ENCODE data around the gene EZH1.

Gene EZH1

GRCh38 chr17:42687707-42688320 lies 57.0 kb downstream of the EZH1 start:
- no peaks in the 10 kb centered on the region for H3K36me3 Mint-ChIP-seq (ENCODE audit: low read depth)

DNA sequence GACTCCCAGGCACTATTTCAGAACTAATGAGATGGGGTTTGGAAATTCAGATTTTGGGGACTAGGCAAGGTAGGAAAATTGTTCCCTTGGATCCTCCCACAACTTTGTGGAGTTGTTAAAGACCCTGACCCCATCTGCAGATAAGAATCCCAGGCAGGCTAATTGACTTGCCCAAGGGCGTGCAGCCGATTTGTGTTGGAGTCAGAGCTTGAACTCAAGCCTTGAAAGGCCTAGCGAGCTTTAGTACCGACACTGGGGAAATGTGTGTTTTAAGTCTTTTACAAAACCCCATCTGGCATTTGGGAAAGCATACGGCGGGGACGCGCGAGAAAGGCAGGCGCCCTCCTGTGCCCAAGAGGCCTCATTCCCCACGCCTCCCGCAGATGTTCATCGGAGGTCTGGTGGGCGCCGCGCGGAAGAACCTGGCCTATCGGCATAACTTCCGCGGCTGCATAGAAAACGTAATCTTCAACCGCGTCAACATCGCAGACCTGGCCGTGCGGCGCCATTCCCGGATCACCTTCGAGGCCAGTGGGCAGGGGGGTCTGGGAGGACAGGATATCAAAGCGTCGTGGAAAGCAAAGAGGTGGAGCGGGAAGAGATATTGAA lies 58.2 kb downstream of the EZH1 start:
- H3K4me3 Mint-ChIP-seq, result no peak overlapping the region
- H3K27ac Mint-ChIP-seq, result no peak overlapping the region
- no peaks in the 10 kb centered on the region for H3K9me3 Mint-ChIP-seq
- peaks cover 40% of the 10 kb centered on the region for H3K27me3 Mint-ChIP-seq (ENCODE audit: low read depth)
- H3K36me3 Mint-ChIP-seq (ENCODE audit: low read depth), result no peaks in the 10 kb centered on the region
- no peak for DNase-seq (ENCODE audit: low spot score)
- peaks cover 17% of the 10 kb centered on the region for H3K4me1 Mint-ChIP-seq (ENCODE audit: low read depth)

More at GRCh38 chr17:42687707-42688320, 57.0 kb downstream of the EZH1 start:
- no peaks in the 10 kb centered on the region for H3K9me3 Mint-ChIP-seq
- H3K4me3 Mint-ChIP-seq, result no peak overlapping the region
- peaks cover 7% of the 10 kb centered on the region for H3K4me1 Mint-ChIP-seq (ENCODE audit: low read depth)
- peaks cover 30% of the 10 kb centered on the region for H3K27me3 Mint-ChIP-seq (ENCODE audit: low read depth)
- DNase-seq (ENCODE audit: low spot score), result no peak
- H3K27ac Mint-ChIP-seq, result no peak overlapping the region

- H3K27me3 Mint-ChIP-seq (ENCODE audit: low read depth), result peaks cover 45% of the 10 kb centered on the region
- DNase-seq (ENCODE audit: low spot score), result no peak
- H3K9me3 Mint-ChIP-seq, result no peaks in the 10 kb centered on the region
- no peak overlapping the region for H3K4me3 Mint-ChIP-seq
- no peak overlapping the region for H3K27ac Mint-ChIP-seq
- H3K4me1 Mint-ChIP-seq (ENCODE audit: low read depth), result peaks cover 21% of the 10 kb centered on the region
- no peaks in the 10 kb centered on the region for H3K36me3 Mint-ChIP-seq (ENCODE audit: low read depth)
These were observed 59.0 kb downstream of the EZH1 start for GRCh38 chr17:42685831-42686230.

- no peak for DNase-seq (ENCODE audit: low spot score)
- H3K4me1 Mint-ChIP-seq (ENCODE audit: low read depth), result peaks cover 24% of the 10 kb centered on the region
- no peak overlapping the region for H3K27ac Mint-ChIP-seq
- H3K27me3 Mint-ChIP-seq (ENCODE audit: low read depth), result peaks cover 45% of the 10 kb centered on the region
- no peaks in the 10 kb centered on the region for H3K9me3 Mint-ChIP-seq
- H3K36me3 Mint-ChIP-seq (ENCODE audit: low read depth), result no peaks in the 10 kb centered on the region
- H3K4me3 Mint-ChIP-seq, result no peak overlapping the region
These were observed 59.8 kb downstream of the EZH1 start for GRCh38 chr17:42684929-42685556.

GRCh38 chr17:42683407-42684034 lies 61.3 kb downstream of the EZH1 start:
- Mint-ChIP-seq H3K36me3 (ENCODE audit: low read depth) (no peaks in the 10 kb centered on the region), H3K4me3 (peak overlapping the region; percentile 58), H3K27ac (no peak overlapping the region), H3K27me3 (ENCODE audit: low read depth) (peaks cover 46% of the 10 kb centered on the region), H3K9me3 (no peaks in the 10 kb centered on the region), H3K4me1 (ENCODE audit: low read depth) (peaks cover 34% of the 10 kb centered on the region)
- no peak for DNase-seq (ENCODE audit: low spot score)

GRCh38 chr17:42682722-42683403 lies 62.0 kb downstream of the EZH1 start:
- Mint-ChIP-seq H3K9me3 (no peaks in the 10 kb centered on the region), H3K4me1 (ENCODE audit: low read depth) (peaks cover 37% of the 10 kb centered on the region), H3K4me3 (peak overlapping the region; percentile 71), H3K36me3 (ENCODE audit: low read depth) (no peaks in the 10 kb centered on the region), H3K27ac (no peak overlapping the region), H3K27me3 (ENCODE audit: low read depth) (peaks cover 46% of the 10 kb centered on the region)
- DNase-seq (ENCODE audit: low spot score), result no peak

DNA sequence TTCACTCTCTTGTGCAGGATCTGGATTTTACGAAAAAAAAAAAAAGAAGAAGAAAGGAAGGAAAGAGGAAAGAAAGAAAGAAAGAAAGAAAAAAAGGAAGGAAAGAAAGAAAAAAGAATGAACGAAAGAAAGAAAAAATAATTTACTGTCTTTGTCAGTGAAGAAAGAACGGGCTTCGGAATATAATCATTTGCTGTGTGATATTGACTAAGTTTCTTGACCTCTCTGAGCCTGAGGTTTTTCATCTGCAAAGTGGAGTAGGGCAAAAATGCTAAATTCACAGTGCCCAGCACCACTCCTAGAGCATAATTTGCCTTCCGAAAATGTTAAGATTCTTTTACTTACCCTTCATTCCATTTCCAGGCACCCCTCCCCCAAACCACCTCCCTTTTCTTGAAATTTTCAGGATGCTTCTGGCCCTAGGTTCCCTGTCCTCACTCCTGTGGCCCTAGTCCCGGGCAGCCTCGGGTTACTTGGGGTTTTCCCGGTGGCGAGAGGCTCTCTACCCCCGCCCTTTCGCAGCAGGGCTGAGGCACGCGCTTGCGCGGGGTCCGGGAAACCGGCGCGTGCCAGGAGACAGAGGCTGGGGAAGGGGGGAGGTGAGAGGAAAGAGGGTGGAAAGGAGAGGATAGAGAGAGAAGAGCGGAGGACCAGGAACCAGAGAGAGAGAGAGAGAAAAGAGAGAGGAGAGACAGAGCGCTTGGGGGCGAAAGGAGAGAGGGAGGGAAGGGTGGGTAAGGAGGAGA lies 62.7 kb downstream of the EZH1 start, which contains the start of gene CNTNAP1:
Gene CNTNAP1, plus strand, starts transcription at position 556 of the 746 bp plus-strand sequence. CDS start 299 bp downstream, outside the sequence.
- peak within 1 kb of the TSS; percentile 71 for H3K4me3 Mint-ChIP-seq
- no peak for DNase-seq (ENCODE audit: low spot score)
- H3K27ac Mint-ChIP-seq, result peak within 1 kb of the TSS; percentile 45
- H3K4me1 Mint-ChIP-seq (ENCODE audit: low read depth), result peaks cover 43% of the 10 kb centered on the region
- H3K27me3 Mint-ChIP-seq (ENCODE audit: low read depth), result peaks cover 46% of the 10 kb centered on the region
- H3K9me3 Mint-ChIP-seq, result no peaks in the 10 kb centered on the region
- H3K36me3 Mint-ChIP-seq (ENCODE audit: low read depth), result no peaks in the 10 kb centered on the region

GRCh38 chr17:42680331-42680808 lies 64.5 kb downstream of the EZH1 start:
- DNase-seq (ENCODE audit: low spot score), result no peak
- Mint-ChIP-seq H3K4me1 (ENCODE audit: low read depth) (peaks cover 45% of the 10 kb centered on the region), H3K9me3 (no peaks in the 10 kb centered on the region), H3K36me3 (ENCODE audit: low read depth) (no peaks in the 10 kb centered on the region), H3K27me3 (ENCODE audit: low read depth) (peaks cover 46% of the 10 kb centered on the region), H3K4me3 (peak overlapping the region; percentile 26), H3K27ac (no peak overlapping the region)

DNA sequence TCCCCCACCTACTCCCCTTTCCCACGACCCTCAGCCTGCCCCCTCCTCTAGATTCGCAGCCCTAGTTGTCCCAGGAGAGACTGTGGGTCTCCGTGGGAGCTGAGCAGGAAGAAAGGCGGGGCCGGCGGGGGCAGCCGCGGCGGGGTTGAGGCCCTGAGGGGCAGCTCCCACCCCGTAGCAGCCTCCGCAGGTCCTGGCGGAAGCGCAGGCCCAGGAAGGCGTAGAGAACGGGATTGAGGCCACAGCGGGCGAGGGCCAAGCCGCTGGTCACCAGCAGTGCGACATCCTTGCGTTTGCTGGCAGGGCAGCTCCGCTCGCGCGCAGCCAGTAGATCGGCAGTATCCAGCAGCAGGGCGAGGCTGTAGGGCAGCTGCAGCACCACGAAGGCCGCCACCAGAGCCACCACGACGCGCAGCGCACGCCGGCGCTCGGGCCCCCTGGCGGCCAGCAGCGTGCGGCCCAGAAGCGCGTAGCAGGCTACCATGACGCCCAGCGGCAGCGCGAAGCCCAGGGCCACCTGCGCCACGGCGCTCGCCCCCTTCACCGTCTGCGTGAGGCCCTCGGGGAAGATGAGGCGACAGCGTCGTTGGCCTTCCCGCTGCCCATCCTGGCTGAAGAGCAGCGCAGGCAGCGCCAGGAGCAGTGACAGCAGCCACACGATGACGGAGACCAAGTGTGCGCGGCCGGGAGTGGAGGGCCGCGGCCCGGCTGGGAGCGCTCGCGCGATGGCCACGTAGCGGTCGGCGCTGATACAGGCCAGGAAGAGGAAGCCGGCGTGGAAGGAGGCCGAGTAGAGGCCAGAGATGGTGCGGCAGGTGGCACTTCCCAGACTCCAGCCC lies 65.1 kb downstream of the EZH1 start:
- H3K4me1 Mint-ChIP-seq (ENCODE audit: low read depth), result peaks cover 46% of the 10 kb centered on the region
- H3K36me3 Mint-ChIP-seq (ENCODE audit: low read depth), result no peaks in the 10 kb centered on the region
- peaks cover 51% of the 10 kb centered on the region for H3K27me3 Mint-ChIP-seq (ENCODE audit: low read depth)
- H3K4me3 Mint-ChIP-seq, result peak overlapping the region; percentile 73
- peak; percentile 77 for DNase-seq (ENCODE audit: low spot score)
- H3K27ac Mint-ChIP-seq, result peak overlapping the region; percentile 91
- H3K9me3 Mint-ChIP-seq, result no peaks in the 10 kb centered on the region

DNA sequence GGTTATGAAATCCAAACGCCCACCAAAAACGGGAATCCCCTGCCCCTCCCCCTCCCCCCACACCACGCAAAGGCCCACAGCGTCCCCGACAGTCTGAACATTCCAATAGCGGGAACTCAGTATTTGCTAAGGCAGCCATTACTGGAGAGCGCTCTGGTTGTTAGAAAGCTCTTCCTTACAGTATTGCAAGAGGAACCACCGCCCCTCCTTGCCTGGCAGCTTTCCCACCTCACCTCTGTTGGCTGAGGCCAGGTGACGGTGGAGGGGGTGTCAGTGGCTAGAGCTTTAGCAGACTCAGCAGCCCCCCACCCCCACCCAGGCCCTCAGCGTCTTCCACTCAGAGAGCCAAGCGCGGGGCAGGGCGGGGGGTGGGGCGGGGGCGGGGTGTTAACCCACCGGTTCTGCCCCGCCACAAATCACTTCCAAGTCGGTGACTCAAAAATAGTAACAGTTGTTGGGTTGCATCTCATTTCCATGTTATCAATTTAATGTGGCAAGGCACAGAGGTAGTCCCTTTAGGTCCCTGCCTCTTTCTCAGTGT lies 65.8 kb downstream of the EZH1 start:
- peaks cover 51% of the 10 kb centered on the region for H3K4me1 Mint-ChIP-seq (ENCODE audit: low read depth)
- peaks cover 52% of the 10 kb centered on the region for H3K27me3 Mint-ChIP-seq (ENCODE audit: low read depth)
- H3K9me3 Mint-ChIP-seq, result no peaks in the 10 kb centered on the region
- peak; percentile 29 for DNase-seq (ENCODE audit: low spot score)
- no peaks in the 10 kb centered on the region for H3K36me3 Mint-ChIP-seq (ENCODE audit: low read depth)
- H3K4me3 Mint-ChIP-seq, result peak overlapping the region; percentile 83
- peak overlapping the region; percentile 91 for H3K27ac Mint-ChIP-seq

DNA sequence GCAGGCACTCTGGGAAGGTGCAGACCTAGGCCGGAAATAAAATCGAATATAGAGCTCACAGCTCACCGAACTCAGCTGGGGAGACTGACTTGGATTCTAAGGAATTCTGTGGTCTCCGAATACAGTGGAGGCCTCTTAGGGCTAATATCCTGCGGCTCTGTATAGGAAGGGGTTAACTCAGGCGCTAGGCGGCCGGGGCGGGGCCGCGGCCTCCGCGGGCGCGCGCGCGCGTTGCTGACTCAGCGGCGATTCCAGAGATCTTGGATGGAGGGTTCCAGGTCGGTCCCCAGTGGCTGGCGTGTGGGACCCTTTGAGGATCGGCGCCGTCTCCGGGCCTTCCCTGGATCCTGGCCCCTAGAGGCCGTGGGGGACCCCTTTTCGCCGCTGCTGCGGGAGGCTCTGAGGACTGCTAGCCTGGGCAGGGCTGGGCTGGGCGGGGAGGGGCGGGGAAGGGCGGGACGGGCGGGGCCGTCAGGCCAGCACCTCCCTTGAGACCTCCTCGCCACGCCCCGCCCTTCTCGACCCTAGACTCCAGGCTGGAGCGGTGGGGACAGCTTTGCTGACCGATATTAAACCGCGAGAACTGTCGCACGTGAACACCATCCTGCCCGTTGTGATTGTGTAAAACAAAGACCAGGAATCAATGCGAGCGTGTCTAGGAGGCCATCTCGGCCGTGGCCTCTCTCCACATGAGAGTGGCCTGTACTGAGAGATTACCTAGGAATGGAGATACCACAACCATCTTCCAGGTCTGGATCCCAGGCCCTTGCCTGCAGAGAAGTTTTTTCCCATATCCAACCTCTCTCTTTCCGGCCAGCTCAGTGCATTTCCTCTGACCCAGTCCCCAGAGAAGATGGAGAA lies 66.7 kb downstream of the EZH1 start:
- Mint-ChIP-seq H3K27me3 (ENCODE audit: low read depth) (peaks cover 46% of the 10 kb centered on the region), H3K27ac (peak overlapping the region; percentile 91), H3K4me3 (peak overlapping the region; percentile 84), H3K9me3 (no peaks in the 10 kb centered on the region), H3K4me1 (ENCODE audit: low read depth) (peaks cover 47% of the 10 kb centered on the region), H3K36me3 (ENCODE audit: low read depth) (no peaks in the 10 kb centered on the region)
- peak; percentile 84 for DNase-seq (ENCODE audit: low spot score)
